SKM-1 (cell line): ENCODE measurements around the gene CDH16.

Experiments used
- DNase-seq: peaks from one replicate; lab custom pipeline; 2025; ENCODE audit not compliant: unreplicated experiment; lab: John Stamatoyannopoulos, UW

CDH16 gene

GRCh38 chr16:66911801-66912200 lies 6.9 kb downstream of the CDH16 start:
- DNase-seq, result no peak

GRCh38 chr16:66911112-66911511 lies 7.6 kb downstream of the CDH16 start:
- no peak for DNase-seq

DNA sequence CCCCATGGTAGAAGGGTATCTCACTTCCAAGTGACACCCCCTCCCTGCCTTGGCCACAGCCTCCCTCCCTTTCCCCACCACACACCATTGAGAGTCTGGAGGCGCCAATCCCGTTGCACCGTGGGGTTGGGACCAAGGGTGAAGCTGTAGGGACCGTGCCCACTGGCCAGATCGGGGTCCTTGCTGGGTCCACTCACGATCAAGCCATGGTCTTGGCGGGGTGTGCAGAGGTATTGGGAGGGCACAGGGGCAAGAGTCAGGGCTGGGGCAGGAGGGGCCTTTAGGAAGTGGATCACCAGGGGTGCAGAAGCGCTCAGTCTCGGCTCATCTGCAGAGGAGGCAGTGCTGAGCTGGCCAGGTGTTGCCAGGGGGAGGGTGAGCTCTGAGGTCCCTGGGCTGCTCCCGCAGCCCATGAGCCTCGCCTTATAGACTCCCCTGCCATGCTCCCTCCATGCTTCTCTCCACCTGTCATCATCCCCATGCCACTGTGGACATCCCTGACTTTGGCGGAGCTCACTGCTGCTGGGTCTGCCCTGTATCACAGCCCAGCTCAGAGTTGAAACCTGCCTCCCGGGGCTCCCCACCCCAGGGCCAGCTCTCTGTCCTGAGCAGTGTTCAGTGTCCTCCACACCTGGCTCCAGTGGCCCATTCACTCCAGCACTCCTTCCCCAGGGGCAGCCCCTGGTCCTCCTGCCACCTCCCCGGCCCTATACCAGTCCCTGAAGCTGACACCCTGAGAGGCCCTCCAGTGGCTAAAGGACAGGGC lies 8.3 kb downstream of the CDH16 start:
- DNase-seq, result no peak

GRCh38 chr16:66908762-66909559 lies 9.7 kb downstream of the CDH16 start:
- no peak for DNase-seq

- no peak for DNase-seq
Observed at GRCh38 chr16:66908116-66908515, 10.6 kb downstream of the CDH16 start.

- DNase-seq, result no peak
Observed at GRCh38 chr16:66906916-66907836, 11.5 kb downstream of the CDH16 start.

DNA sequence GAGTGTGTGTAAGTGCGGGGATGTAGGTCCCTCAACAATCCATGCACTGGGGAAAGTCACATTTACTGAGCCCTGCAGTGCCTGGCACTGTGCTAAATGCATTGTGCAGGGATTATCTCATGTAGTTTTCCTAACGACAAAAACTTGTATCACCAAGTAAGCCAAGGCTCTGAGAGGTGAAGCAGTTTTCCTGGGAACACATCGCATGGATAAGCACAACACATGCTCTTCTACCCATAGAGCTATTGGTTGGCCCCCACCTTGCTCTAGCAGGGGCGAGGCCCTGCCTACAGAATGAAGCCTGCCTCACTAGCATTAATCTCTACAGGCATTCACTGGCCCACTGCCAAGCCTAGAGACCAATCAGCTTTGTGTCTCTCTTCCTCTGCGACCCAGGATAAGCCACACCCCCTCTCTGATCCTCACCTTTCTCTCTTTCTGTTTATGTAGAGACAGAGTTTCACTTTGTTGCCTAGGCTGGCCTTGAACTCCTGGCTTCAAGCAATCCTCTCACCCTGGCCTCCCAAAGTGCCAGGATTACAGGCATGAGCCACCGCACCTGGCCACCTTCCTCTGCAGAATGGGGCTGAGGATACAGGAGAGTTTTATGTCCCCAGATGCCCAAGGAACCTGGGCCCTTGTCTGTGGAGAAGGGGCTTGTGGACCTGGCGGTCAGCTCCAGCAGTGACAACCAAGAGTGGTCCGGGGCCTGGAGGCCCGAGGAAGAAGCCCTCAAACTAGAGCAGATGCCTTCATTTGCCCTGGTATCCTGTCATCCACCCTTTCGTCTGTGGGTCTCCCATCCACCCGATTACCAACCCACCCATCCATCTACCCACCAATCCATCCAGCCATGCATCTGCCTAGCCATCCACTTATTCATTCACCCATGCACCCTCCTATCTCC lies 12.8 kb downstream of the CDH16 start:
- DNase-seq, result no peak

- no peak for DNase-seq
Observed at GRCh38 chr16:66904846-66905632, 13.6 kb downstream of the CDH16 start.

DNA sequence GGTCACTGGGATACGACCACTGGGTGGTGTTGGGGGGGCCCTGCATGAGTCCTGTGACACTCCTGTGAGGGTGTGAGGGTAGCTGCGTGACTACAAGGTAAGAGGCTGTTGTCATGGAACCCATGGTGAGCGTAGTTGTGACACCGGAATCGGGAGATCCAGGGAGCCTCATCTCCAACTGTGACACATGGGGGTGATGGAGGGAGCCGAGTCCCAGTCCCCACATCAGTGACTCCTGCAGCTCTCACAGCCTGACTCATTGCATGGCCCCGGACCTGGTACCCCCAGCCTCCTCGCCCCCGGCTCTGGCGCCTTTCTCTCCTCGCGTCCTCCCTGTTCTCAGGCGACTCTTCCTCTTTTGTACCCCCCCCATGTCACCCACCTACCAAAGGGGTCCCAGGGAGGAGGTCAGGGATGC lies 14.2 kb downstream of the CDH16 start:
- DNase-seq, result no peak

GRCh38 chr16:66903544-66904427 lies 14.9 kb downstream of the CDH16 start:
- no peak for DNase-seq

DNA sequence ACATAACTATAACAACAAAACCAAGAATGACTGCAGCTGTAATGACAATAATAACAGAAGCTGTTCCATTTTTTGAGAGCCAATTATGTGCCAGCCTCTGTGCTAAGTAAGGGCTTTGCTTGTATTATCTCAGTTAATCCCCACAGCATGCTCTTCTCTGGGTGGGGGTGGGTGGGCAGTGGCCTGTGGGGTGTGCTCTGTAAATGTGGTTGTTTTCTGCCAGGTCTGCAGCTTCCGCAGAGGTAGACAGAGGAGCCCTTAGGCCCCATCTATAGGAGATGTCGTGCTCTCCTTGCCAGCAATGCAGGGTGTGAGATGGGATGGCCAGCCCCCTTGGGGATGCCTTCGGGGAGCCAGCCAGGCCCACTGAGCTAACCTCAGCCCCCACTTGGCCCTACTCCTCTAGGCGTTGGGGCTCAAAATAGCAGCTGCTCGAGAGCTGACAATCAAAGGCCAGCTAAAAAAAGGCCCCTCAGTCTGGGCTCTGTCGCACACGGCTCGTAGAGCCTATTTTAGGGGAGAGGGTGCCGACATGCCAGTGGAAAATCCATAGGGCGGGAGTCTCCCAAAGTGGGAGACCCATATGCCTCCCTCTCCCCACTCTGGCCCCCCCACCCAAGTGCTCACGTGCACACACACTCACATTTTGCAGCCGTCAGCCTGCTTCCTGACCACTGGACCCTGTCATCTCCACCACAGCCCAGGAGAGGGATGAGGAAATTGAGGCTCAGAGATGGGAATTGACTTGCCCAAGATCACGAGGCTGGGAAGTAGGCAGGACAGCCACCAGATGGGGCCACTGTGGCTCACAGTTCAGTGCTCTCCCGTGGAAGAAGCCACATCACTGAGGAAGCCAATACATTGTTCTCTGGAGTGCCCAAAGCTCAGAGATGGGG lies 15.8 kb downstream of the CDH16 start:
- no peak for DNase-seq

DNA sequence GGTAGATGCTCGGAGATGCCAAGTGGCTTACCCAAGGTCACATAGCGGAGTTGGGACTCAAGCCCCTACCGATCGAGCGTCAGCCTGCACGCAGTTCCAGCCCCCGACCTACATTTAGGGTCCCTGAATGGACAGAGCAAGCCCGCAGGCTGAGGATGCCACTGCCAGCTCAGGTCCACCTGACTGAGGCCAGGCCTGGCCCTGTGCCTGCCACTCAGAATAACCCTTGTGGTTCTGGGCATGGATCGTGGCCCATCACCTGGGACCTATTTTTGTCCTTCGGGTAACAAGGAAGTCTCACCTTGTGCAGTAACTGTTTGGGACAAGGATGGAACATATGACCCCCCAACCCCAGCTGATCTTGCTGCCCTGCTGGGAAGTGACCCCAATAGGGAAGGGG lies 17.1 kb downstream of the CDH16 start:
- no peak for DNase-seq

DNA sequence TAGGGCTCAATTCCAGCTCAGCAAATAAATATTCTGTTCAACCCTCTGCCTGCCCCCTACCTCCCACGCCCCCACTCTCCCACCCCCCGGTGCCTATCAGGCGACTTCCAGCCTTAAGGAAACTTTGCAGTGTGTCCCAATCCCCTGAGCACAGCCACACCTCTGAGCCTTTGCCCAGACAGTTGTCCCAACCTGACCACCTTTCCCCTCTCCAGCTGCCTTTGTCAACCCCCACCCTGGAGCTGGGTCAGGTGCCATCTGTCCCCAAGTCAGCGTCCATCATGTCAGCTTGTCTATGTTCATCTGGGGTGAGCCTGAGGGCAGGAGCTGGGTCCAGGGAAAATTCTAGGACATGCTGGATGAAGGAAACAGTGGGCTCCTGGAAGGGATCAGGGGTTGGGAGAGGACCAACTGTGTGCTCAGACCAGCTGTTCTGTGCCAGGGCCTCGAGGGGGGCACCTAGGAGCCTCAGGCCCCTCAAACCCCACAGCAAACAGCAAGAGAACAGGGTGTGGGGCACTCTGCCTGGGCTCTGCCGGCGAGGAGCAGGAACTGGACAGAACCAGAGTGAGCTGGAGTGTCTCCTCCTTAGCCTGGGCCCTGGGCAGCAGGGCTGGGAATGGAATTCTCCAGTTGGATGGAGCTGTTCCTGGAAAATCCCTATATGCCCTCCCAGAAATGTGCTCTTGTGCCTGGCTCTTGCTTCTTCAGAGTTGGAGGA lies 17.8 kb downstream of the CDH16 start:
- DNase-seq, result no peak

GRCh38 chr16:66899945-66900710 lies 18.6 kb downstream of the CDH16 start:
- DNase-seq, result no peak

- peak; percentile 12 for DNase-seq
Observed at GRCh38 chr16:66899310-66899944, 19.3 kb downstream of the CDH16 start.

GRCh38 chr16:66898933-66899309 lies 19.8 kb downstream of the CDH16 start:
- no peak for DNase-seq
